ENCODE data around the gene DHRSX.

DHRSX gene

GRCh38 chrX:2451501-2452316 lies 49.1 kb downstream of the DHRSX start:
- no peak for DNase-seq

- DNase-seq, result no peak
Measured at GRCh38 chrX:2450681-2451080, 50.1 kb downstream of the DHRSX start.

- no peak for DNase-seq
Measured at GRCh38 chrX:2449135-2449886, 51.5 kb downstream of the DHRSX start.

- no peak for DNase-seq
Measured at GRCh38 chrX:2447484-2447883, 53.3 kb downstream of the DHRSX start.

- DNase-seq, result no peak
Measured at GRCh38 chrX:2446815-2447214, 54.0 kb downstream of the DHRSX start.

GRCh38 chrX:2445662-2446623 lies 54.8 kb downstream of the DHRSX start:
- no peak for DNase-seq

GRCh38 chrX:2442694-2443093 lies 58.1 kb downstream of the DHRSX start:
- no peak for DNase-seq

GRCh38 chrX:2441466-2441865 lies 59.3 kb downstream of the DHRSX start:
- DNase-seq, result no peak

GRCh38 chrX:2439613-2440012 lies 61.2 kb downstream of the DHRSX start:
- no peak for DNase-seq

GRCh38 chrX:2435465-2435864 lies 65.3 kb downstream of the DHRSX start:
- DNase-seq, result no peak

- no peak for DNase-seq
Measured at GRCh38 chrX:2434270-2435163, 66.3 kb downstream of the DHRSX start.

GRCh38 chrX:2432298-2432863 lies 68.4 kb downstream of the DHRSX start:
- DNase-seq, result no peak

GRCh38 chrX:2430265-2430825 lies 70.4 kb downstream of the DHRSX start:
- no peak for DNase-seq

GRCh38 chrX:2427737-2428136 lies 73.0 kb downstream of the DHRSX start:
- DNase-seq, result no peak

GRCh38 chrX:2427147-2427546 lies 73.6 kb downstream of the DHRSX start:
- no peak for DNase-seq

GRCh38 chrX:2426289-2426882 lies 74.4 kb downstream of the DHRSX start:
- DNase-seq, result no peak

GRCh38 chrX:2425286-2426071 lies 75.3 kb downstream of the DHRSX start:
- no peak for DNase-seq

- no peak for DNase-seq
Measured at GRCh38 chrX:2424317-2424716, 76.5 kb downstream of the DHRSX start.

GRCh38 chrX:2423899-2424298 lies 76.9 kb downstream of the DHRSX start:
- DNase-seq, result no peak

- no peak for DNase-seq
Measured at GRCh38 chrX:2423282-2423681, 77.5 kb downstream of the DHRSX start.
